Natural killer cell (primary cell): Measurements from ENCODE around the gene TCHP. TPM values are rescaled to one million over a fixed set of nuclear protein-coding genes. Genes with fewer than 3 reads are reported as not detected.
"Not testable (repeated sequence)": the region's sequence is repeated elsewhere in the genome, so short reads cannot be mapped to it uniquely, and the experiment has no call there.

ENCODE experiments used
- ATAC-seq, 3 donors: fragments of 150-1000 bp in 2 of 3; fragments of 200-7000 bp in 1 of 3; cut with Tn5 transposase; 1 replicate in 1 of 3; 2 replicates in 2 of 3; pipeline ENCODE4 v1.10.0; 2021; ENCODE audit warnings: mild to moderate bottlenecking in 2 of 3, moderate library complexity in 2 of 3
- DNase-seq, 2 donors: peaks; one replicate each; pipeline versions ENCODE4 v3.0.0 to v3.0.0-alpha.2; 2013 to 2021; ENCODE audit warnings: mixed read lengths in 1 of 2
- H3K27ac ChIP-seq: one replicate; pipeline ENCODE4 v1.5.1; 2013; ENCODE audit warnings: mild to moderate bottlenecking, low read length
- H3K27me3 ChIP-seq: one replicate; pipeline ENCODE4 v1.6.1; 2013; ENCODE audit warnings: low read length; ENCODE audit not compliant: control insufficient read depth, insufficient read depth
- H3K36me3 ChIP-seq: one replicate; pipeline ENCODE4 v1.6.1; 2013; ENCODE audit warnings: low read length; ENCODE audit not compliant: control insufficient read depth, insufficient read depth
- H3K4me1 ChIP-seq: one replicate; pipeline ENCODE4 v1.6.1; 2013; ENCODE audit warnings: low read length; ENCODE audit not compliant: control insufficient read depth, insufficient read depth
- H3K4me3 ChIP-seq: one replicate; pipeline ENCODE4 v1.5.1; 2013; ENCODE audit warnings: low read length
- H3K9me3 ChIP-seq: one replicate; pipeline ENCODE4 v1.6.1; 2013; ENCODE audit warnings: low read length; ENCODE audit not compliant: control insufficient read depth, insufficient read depth
- H3K27ac Mint-ChIP-seq, 2 donors: one replicate each; pipeline ENCODE4 v1.8.0; 2022; ENCODE audit warnings: mild to moderate bottlenecking in 2 of 2, mixed read lengths in 2 of 2, moderate library complexity in 1 of 2
- H3K27me3 Mint-ChIP-seq, 2 donors: one replicate each; pipeline ENCODE4 v1.8.0; 2022; ENCODE audit warnings: low read depth in 2 of 2, mixed read lengths in 2 of 2
- H3K36me3 Mint-ChIP-seq: one replicate; pipeline ENCODE4 v1.8.0; 2022; ENCODE audit warnings: mixed read lengths
- H3K4me1 Mint-ChIP-seq, 2 donors: one replicate each; pipeline ENCODE4 v1.8.0; 2022; ENCODE audit warnings: mixed read lengths in 2 of 2
- H3K4me3 Mint-ChIP-seq: one replicate; pipeline ENCODE4 v1.8.0; 2022; ENCODE audit warnings: mild to moderate bottlenecking, moderate library complexity, mixed read lengths
- H3K9me3 Mint-ChIP-seq, 2 donors: one replicate each; pipeline ENCODE4 v1.8.0; 2022; ENCODE audit warnings: mixed read lengths in 2 of 2
- CTCF ChIP-seq: fragments of 200-600 bp; IDR thresholded peaks from one replicate; pipeline ENCODE4 v1.8.0; 2022; ENCODE audit warnings: antibody characterized with exemption
- WGBS: methylation state at CpG from one replicate; pipeline ENCODE4 v1.1.7; 2013; ENCODE audit warnings: missing lambda C conversion rate; ENCODE audit not compliant: insufficient coverage; 5-methylcytosine and 5-hydroxymethylcytosine counted together
- intact Hi-C: fragments of 100-400 bp; cut with micrococcal nuclease; formaldehyde crosslinking; loops from one replicate; pipeline ENCODE4 v1.14.2; 2022
- total RNA-seq, 4 donors: library from RNA; stranded (reverse); fragments of 120-200 nt in 1 of 4; gene quantifications; one replicate each; pipeline versions ENCODE4 v1.2.3 to v1.2.4, GENCODE V29; 2013 to 2022

TCHP gene
- total RNA-seq, 3 donors from 2014 or later (not counting 1 experiment from before 2014, with no cell fraction given): 33.7 to 42.5 (median 38.7) TPM

DNA sequence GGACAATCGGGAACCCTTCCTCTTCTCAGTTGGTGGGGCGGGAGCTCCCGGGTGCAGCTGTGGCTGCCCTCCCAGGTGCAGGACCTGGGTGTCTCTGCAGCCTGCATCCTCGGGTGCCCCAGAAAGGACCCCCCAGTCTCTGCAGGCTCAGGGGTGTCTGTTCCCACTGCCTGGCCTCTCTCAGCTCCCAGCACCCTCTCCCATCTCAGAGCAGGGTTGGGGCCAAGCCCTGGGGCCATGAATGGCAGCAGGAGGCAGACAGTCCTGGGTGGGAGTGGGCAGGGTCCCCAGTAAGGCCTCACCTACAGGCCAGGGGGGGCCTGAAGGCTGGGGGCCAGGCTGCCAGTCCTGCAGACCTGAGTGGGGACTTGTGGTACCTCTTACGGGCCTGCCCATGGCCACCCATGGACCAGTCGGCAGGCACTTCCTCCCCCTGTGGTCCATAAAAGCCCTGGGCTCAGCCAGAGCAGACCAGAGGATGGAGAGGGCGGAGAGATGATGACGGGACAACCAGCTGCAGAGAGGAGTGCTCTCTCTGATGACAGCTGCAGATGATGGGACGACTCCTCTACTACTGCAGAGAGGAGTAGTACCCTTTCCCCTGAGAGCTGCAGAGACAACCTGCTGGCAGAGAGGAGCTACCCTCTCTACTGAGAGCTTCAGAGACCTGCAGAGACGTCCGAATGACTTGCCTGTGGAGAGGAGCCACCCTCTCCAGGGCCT, 26.6 kb downstream of the TCHP start:
- Histone ChIP-seq H3K27me3 (no peaks in the 10 kb centered on the region), H3K27ac (no peak overlapping the region), H3K36me3 (peaks cover 26% of the 10 kb centered on the region), H3K4me1 (no peaks in the 10 kb centered on the region), H3K9me3 (no peaks in the 10 kb centered on the region), H3K4me3 (no peak overlapping the region)
- DNase-seq (no peak), ATAC-seq (no peak)
- intact Hi-C loops: loop anchor here (1.0 kb wide), 1 partner anchor 73 kb away; no protein-coding TSS in a partner anchor
- TF ChIP-seq CTCF: no peak
- 93% methylated on average over 11 of the region's 11 CpGs for WGBS
- H3K9me3 Mint-ChIP-seq: no peaks in the 10 kb centered on the region
- peaks cover 10% of the 10 kb centered on the region for H3K36me3 Mint-ChIP-seq
- peaks cover 0 to 6% of the 10 kb centered on the region in 2 donors for H3K4me1 Mint-ChIP-seq
- H3K4me3 Mint-ChIP-seq: no peak overlapping the region
- no peak overlapping the region for H3K27ac Mint-ChIP-seq
- H3K27me3 Mint-ChIP-seq: no peaks in the 10 kb centered on the region

DNA sequence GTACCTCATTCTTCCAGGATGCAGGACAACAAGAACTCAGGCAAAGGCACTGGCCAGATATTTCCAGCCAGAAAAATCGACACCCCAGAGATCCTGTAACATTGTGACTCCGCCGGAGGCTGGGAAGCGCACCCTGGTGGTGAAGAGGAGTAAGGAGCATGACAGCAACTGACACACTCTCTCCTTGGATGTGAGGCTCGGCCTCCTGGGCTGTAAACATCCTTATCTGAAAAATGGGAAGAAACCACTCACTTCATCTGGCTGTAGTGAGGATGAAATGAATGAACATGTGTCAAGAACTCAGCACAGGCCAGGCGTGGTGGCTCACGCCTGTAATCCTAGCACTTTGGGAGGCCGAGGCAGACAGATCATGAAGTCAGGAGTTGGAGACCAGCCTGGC, 27.5 kb downstream of the TCHP start:
- WGBS: 89% methylated on average over 8 of the region's 8 CpGs
- peak; percentile 23 to 66 for DNase-seq

DNA sequence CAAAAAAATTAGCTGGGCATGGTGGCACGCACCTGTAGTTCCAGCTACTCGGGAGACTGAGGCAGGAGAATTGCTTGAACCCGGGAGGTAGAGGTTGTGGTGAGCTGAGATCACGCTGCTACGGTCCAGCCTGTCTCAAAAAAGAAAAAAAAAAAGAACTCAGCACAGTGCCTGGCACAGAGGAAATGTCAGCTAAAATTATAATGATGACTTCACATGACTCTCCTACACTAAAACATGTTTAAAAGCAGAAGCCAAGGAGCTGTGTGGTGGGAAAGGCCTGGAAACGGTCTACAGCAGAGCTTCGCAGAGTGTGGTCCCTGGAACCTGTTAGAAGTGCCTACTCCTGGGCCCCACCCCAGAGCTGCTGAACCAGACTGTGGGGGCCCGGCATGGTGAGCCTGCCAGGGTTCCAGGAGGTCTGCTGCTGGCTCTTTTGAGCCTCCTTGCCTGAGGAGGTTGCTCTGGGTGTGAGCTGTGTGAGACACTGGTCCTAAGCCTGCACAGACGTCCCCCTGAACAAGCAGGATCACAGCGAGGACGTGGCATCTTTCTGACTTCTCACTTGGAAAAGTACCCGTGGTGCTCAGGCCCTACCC, 28.1 kb downstream of the TCHP start:
- Histone ChIP-seq H3K36me3 (peaks cover 35% of the 10 kb centered on the region), H3K4me1 (no peaks in the 10 kb centered on the region), H3K27ac (no peak overlapping the region), H3K4me3 (no peak overlapping the region), H3K9me3 (no peaks in the 10 kb centered on the region), H3K27me3 (no peaks in the 10 kb centered on the region)
- Mint-ChIP-seq H3K9me3 (no peaks in the 10 kb centered on the region), H3K4me3 (no peak overlapping the region), H3K4me1 (peaks cover 0 to 6% of the 10 kb centered on the region in 2 donors), H3K36me3 (peaks cover 23% of the 10 kb centered on the region), H3K27me3 (no peaks in the 10 kb centered on the region), H3K27ac (peak overlapping the region; percentile 36 to 60)
- no peak for TF ChIP-seq CTCF
- 93% methylated on average over 12 of the region's 12 CpGs for WGBS
- intact Hi-C loops: no loop called here
- no peak for ATAC-seq
- no peak for DNase-seq

More for the DNA sequence above, 27.5 kb downstream of the TCHP start:
- H3K27me3 ChIP-seq: no peaks in the 10 kb centered on the region
- H3K4me3 Mint-ChIP-seq: no peak overlapping the region
- no peak overlapping the region for H3K27ac ChIP-seq
- peaks cover 31% of the 10 kb centered on the region for H3K36me3 ChIP-seq
- H3K27me3 Mint-ChIP-seq: no peaks in the 10 kb centered on the region
- no peaks in the 10 kb centered on the region for H3K9me3 Mint-ChIP-seq
- no peak overlapping the region for H3K4me3 ChIP-seq
- intact Hi-C loops: loop anchor here (1.0 kb wide), 1 partner anchor 74 kb away; no protein-coding TSS in a partner anchor
- H3K4me1 ChIP-seq: no peaks in the 10 kb centered on the region
- peak; percentile 40 for TF ChIP-seq CTCF
- no peaks in the 10 kb centered on the region for H3K9me3 ChIP-seq
- peaks cover 19% of the 10 kb centered on the region for H3K36me3 Mint-ChIP-seq
- H3K4me1 Mint-ChIP-seq: peaks cover 0 to 6% of the 10 kb centered on the region in 2 donors
- peak overlapping the region; percentile 36 to 60 for H3K27ac Mint-ChIP-seq
- ATAC-seq: peak; percentile 56 to 82 (median 67)

GRCh38 chr12:109929326-109929725, 29.3 kb downstream of the TCHP start:
- H3K27ac ChIP-seq, H3K4me3 ChIP-seq, H3K9me3 Mint-ChIP-seq, H3K27me3 ChIP-seq, H3K4me1 ChIP-seq, ATAC-seq, H3K4me3 Mint-ChIP-seq, intact Hi-C loops, H3K27ac Mint-ChIP-seq, H3K27me3 Mint-ChIP-seq, H3K9me3 ChIP-seq, H3K4me1 Mint-ChIP-seq, DNase-seq: not testable (repeated sequence)
- H3K36me3 ChIP-seq: peaks cover 41% of the 10 kb centered on the region
- H3K36me3 Mint-ChIP-seq: peaks cover 23% of the 10 kb centered on the region
- 98% methylated on average over 14 of the region's 14 CpGs for WGBS
